ENCODE data around the gene LEMD2.

LEMD2 gene

DNA sequence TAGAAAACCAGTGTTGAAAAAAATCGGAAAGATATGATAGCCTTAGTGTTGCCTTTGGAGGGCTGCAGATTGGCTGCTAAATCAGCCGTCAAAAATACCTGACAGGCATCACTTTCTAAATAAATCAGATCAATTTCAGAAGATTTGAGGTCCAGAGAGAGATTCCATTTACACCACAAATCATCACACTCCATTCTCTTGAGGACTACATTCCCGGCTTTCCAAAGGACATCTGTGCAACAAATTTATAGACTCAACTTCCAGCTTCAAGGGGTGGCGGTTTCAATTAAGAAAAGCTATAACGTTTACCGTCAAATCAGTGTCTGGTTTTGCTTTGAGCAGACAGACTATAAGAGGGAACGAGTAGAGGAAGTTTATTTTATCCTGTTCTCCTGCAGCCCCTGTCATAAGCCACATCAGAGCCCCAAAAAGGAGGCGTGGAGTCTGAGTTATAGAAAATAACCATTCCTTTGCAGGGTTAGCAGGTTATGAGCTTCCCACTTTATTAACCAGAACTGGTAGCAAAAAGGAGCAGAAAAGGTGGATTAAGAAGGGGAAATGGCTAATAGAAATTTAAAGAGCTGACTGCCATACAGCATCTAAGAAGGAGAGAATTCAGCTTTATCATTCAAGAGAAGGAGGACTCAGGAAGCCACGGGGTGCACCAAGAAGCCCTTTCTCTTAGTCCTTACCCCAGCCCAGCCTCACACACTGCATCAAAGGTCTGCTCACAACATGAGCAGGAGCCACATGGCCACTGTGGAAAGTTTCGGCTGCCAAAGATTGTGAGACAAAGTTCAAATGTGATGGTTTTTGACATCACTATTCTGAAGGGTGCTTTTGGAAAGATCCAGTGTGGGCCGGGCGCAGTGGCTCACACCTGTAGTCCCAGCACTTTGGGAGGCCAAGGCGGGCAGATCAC is 64.6 kb downstream of the LEMD2 start:
- no peak for DNase-seq (ENCODE audit: extremely low read depth in 1 of 2, low read depth in 1 of 2)

DNA sequence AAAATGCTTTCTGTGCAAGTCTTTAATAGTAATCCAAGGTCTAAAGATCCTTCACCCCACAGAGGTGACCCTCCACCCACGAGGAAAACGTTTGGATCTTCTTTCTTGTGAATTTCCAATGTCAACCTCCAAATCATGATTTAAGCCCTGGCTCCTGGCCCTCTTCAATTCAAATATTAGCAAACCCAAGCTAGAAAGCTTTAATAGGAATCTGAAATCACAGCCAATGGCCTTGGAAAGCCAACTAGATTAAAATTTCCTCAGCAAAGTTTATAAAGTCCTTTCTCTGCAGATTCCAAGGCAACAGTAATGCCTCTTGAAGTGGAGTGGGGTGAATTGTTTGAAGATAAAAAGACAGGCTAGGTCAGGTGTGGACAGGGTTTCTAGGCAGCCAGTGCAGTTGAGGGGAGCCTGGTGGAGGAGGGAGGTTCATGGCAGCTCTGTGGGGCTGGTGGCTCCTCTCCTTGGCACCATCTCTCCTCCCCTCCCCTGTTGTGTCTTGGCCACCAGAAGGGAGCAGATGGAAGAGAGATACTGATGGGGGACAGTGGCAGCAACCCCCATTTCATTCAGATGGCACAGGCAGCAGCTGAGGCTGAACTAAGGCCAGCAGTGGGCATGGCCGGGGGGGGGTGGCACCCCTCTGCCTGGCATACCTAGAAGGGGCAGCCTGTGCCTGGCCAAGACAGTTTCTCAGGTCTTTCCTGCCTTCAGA is 65.4 kb downstream of the LEMD2 start:
- no peak for DNase-seq (ENCODE audit: extremely low read depth in 1 of 2, low read depth in 1 of 2)

DNA sequence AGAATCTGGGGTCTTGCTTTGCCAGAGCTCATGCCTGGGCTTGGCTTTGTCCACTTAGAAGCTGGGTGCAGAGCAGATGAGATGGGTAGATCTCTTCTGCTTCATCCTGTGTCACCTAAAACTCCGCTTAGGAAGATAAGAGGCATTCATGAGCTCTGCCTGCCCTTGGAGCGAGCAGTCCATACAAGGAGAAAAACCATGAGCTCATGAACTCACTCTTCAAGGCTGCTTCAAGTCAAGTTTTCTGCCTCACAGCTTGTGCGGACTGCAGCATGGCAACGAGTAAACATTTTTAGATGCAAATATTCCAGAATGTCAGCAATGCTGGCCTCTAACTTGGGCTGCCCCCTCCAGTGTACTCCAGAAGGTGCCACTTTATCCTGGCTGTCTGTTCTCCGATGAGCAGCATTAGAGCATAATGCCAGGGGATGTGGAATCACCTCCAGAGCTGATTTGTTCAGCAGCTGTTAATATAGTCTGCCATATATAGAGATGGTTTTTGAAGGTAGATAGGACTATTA is 66.8 kb downstream of the LEMD2 start:
- no peak for DNase-seq (ENCODE audit: extremely low read depth in 1 of 2, low read depth in 1 of 2)

DNA sequence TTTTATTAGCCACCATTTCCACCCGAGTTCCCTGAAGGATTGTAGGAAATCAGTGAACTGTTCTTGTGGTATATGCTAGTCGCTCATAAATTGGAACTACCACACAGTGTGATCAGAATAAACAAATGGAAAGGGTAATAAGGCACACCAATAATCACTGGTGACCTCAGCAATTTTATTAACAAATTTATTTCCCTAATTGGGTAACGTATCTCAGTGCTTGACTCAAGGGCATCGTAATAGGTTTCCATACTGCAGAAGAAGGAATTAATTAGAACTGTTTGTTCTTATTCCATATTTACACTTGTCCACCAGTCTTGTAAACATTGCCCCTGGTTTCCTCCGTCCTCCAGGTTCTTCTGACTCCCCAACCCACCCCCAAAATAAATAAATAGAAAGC is 67.4 kb downstream of the LEMD2 start:
- no peak for DNase-seq (ENCODE audit: extremely low read depth in 1 of 2, low read depth in 1 of 2)
